Measurements from ENCODE around the gene TBC1D22A.

Gene TBC1D22A

GRCh38 chr22:47071807-47072641 is 309.6 kb downstream of the TBC1D22A start:
- no peak overlapping the region for H3K4me3 ChIP-seq (ENCODE audit: low read length)
- no peak for DNase-seq (ENCODE audit: low read depth)
- no peak for TF ChIP-seq CTCF (IDR thresholded peaks at IDR 0.05; ENCODE audit: insufficient read depth, low read depth, low read length, missing control alignments)

- H3K4me3 ChIP-seq (ENCODE audit: low read length), result no peak overlapping the region
- DNase-seq (ENCODE audit: low read depth), result no peak
- no peak for TF ChIP-seq CTCF (IDR thresholded peaks at IDR 0.05; ENCODE audit: insufficient read depth, low read depth, low read length, missing control alignments)
Observed at GRCh38 chr22:47072642-47072967, 310.2 kb downstream of the TBC1D22A start.

- no peak for DNase-seq (ENCODE audit: low read depth)
- TF ChIP-seq CTCF (IDR thresholded peaks at IDR 0.05; ENCODE audit: insufficient read depth, low read depth, low read length, missing control alignments), result no peak
- no peak overlapping the region for H3K4me3 ChIP-seq (ENCODE audit: low read length)
Observed at GRCh38 chr22:47073075-47073474, 310.6 kb downstream of the TBC1D22A start.

- H3K4me3 ChIP-seq (ENCODE audit: low read length), result no peak overlapping the region
- no peak for DNase-seq (ENCODE audit: low read depth)
- no peak for TF ChIP-seq CTCF (IDR thresholded peaks at IDR 0.05; ENCODE audit: insufficient read depth, low read depth, low read length, missing control alignments)
Observed at GRCh38 chr22:47074105-47074504, 311.7 kb downstream of the TBC1D22A start.

- H3K4me3 ChIP-seq (ENCODE audit: low read length), result no peak overlapping the region
- TF ChIP-seq CTCF (IDR thresholded peaks at IDR 0.05; ENCODE audit: insufficient read depth, low read depth, low read length, missing control alignments), result no peak
Observed at GRCh38 chr22:47075568-47075967, 313.1 kb downstream of the TBC1D22A start.

GRCh38 chr22:47076758-47077157 is 314.3 kb downstream of the TBC1D22A start:
- no peak for TF ChIP-seq CTCF (IDR thresholded peaks at IDR 0.05; ENCODE audit: insufficient read depth, low read depth, low read length, missing control alignments)
- no peak for DNase-seq (ENCODE audit: low read depth)
- no peak overlapping the region for H3K4me3 ChIP-seq (ENCODE audit: low read length)

More at GRCh38 chr22:47075568-47075967, 313.1 kb downstream of the TBC1D22A start:
- DNase-seq (ENCODE audit: low read depth), result no peak

- DNase-seq (ENCODE audit: low read depth), result no peak
- no peak overlapping the region for H3K4me3 ChIP-seq (ENCODE audit: low read length)
- no peak for TF ChIP-seq CTCF (IDR thresholded peaks at IDR 0.05; ENCODE audit: insufficient read depth, low read depth, low read length, missing control alignments)
Observed at GRCh38 chr22:47080100-47080499, 317.6 kb downstream of the TBC1D22A start.

All from epithelial cell of esophagus (primary cell).